Measurements from ENCODE around the gene OR2H1.

OR2H1 gene

DNA sequence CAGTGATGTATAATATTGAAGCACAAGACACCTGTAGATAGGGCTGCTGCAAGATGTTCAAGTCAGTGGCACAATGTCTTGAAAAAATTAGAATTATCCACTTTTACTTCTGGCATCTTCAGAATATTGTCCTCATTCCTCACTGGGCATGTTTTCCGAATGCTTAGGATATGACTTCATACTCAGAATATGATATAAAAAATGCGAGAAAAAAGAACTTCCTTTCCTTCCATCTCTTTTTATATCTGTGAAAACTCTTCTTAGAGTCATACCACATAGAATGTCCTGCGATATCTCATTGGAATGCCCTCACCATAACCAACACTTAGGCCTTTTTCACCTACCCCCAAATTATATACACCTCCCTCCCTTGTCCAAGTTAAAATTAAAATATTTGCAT lies 26.2 kb downstream of the OR2H1 start:
- in situ Hi-C loops (cut with MboI; ENCODE audit: low sequenced_read_pairs): no loop called here

- in situ Hi-C loops (cut with MboI; ENCODE audit: low sequenced_read_pairs): no loop called here
Measured at GRCh38 chr6:29483735-29484134, 26.8 kb downstream of the OR2H1 start.

GRCh38 chr6:29486577-29486976 lies 29.6 kb downstream of the OR2H1 start:
- in situ Hi-C loops (cut with MboI; ENCODE audit: low sequenced_read_pairs): no loop called here

- in situ Hi-C loops (cut with MboI; ENCODE audit: low sequenced_read_pairs): no loop called here
Measured at GRCh38 chr6:29487131-29487530, 30.2 kb downstream of the OR2H1 start.

DNA sequence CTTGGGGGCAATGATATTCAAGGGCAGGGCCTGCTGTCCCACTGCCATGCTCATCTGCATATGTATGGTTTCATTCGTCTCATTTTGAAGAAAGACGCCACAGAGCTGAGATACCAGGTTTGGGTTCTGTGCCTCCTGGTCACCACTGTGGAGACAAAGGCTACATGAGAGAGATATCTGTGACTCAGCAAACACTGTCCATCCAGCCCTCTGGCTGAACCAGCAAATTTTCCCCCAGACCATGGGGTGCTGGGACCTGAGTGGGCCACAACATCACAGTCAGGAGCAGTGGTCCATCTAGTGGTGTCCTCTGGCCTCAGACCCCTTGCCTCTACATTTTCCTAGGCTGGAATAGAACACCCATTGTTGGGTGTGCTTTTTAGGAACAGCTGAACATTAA lies 30.7 kb downstream of the OR2H1 start, which contains the start of gene MAS1L:
TSS of gene MAS1L (minus strand) at position 297 of the 400 bp plus-strand sequence. CDS start at position 243, 54 bp downstream.
- in situ Hi-C loops (cut with MboI; ENCODE audit: low sequenced_read_pairs): no loop called here

DNA sequence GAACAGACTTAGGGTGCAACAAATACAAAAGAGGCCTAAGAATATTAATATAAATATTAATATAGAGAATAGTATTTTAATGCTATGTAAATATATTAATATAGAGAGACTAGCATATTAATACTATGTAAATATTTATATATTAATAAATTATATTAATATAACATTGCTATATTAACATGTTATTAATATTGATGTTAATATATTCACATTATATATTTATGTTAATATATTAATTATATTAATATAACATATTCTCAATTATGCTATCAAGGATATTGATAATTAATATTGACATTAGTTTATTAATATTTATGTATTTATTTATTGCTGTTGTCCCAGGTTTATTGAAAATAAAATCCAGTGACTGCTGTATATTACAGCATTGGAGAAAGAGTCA lies 31.9 kb downstream of the OR2H1 start:
- in situ Hi-C loops (cut with MboI; ENCODE audit: low sequenced_read_pairs): no loop called here

DNA sequence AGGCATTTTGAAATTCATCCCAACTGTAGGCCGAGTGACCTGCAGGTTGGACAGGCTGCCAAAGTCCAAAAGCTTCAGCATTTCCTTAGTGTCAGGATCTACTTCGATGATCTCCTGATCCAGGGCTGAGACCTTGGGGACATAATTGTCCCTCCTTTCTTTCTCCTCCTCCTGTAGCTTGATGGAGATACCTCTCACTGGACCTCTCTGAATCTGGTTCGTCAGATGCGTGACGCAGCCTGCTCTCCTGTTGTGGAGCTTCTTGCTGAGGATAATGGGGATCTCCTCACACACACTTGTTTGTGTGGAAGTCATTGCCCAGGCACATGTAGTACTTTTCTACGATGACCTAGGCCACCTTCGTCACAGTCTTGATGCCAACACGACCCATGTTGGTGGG lies 32.3 kb downstream of the OR2H1 start:
- in situ Hi-C loops (cut with MboI; ENCODE audit: low sequenced_read_pairs): no loop called here

DNA sequence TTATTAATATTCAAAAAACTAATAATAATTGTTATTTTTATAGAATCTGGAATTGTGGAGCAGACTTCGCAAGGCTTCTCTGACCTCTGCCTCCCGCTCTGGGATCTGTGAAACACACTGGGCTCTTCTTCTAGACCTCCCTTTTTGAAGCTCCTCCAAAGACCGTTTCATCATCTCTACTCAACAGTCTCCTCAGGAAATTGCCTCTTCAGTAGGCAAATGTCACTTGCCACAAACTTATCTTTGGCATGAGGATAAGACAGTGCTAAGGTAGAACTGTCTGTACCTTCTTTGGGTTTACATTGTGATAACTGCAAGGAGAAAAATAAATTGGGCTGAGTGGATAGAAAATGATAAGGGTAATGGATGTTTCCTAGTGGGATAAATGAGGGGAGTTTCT lies 33.1 kb downstream of the OR2H1 start:
- in situ Hi-C loops (cut with MboI; ENCODE audit: low sequenced_read_pairs): no loop called here

GRCh38 chr6:29490552-29490951 lies 33.6 kb downstream of the OR2H1 start:
- in situ Hi-C loops (cut with MboI; ENCODE audit: low sequenced_read_pairs): no loop called here

DNA sequence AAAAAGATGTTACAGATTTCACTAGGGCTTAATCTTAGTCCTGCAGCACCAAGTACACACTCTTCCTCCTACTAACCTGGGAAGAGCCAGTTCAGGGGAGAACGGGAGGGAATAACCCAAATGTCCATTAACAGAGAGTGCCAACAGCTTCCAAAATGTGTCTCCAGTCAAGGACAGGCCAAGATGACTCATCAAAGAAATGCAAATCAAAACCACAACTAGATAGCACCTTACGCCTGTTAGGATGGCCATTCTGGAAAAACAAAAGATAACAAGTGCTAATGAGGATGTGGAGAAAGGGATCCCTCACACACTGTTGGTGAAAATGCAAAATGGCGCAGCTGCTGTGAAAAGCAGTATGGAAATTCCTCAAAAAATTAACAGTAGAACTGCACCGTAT lies 34.6 kb downstream of the OR2H1 start:
- in situ Hi-C loops (cut with MboI; ENCODE audit: low sequenced_read_pairs): no loop called here

DNA sequence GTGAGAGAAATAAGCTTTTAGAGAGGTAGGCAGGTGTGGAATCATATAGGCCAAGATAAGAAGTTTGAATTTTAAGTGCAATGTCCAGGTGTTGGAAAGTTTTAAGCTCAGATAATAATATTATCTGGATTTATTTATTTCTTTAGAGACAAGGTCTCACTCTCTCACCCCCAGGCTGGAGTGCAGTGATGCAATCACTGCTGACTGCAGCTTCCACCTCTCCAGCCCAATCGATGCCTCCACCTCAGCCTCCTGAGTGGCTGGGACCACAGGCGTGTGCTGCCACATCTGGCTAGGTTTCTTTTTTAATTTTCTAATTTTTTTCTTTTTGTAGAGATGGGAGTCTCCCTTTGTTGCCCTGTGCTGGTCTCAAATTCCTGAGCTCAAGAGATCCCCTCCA lies 36.3 kb downstream of the OR2H1 start:
- in situ Hi-C loops (cut with MboI; ENCODE audit: low sequenced_read_pairs): no loop called here

- in situ Hi-C loops (cut with MboI; ENCODE audit: low sequenced_read_pairs): no loop called here
Measured at GRCh38 chr6:29494131-29494530, 37.2 kb downstream of the OR2H1 start.

GRCh38 chr6:29495571-29495970 lies 38.6 kb downstream of the OR2H1 start:
- in situ Hi-C loops (cut with MboI; ENCODE audit: low sequenced_read_pairs): no loop called here

GRCh38 chr6:29496961-29497360 lies 40.0 kb downstream of the OR2H1 start:
- in situ Hi-C loops (cut with MboI; ENCODE audit: low sequenced_read_pairs): no loop called here

DNA sequence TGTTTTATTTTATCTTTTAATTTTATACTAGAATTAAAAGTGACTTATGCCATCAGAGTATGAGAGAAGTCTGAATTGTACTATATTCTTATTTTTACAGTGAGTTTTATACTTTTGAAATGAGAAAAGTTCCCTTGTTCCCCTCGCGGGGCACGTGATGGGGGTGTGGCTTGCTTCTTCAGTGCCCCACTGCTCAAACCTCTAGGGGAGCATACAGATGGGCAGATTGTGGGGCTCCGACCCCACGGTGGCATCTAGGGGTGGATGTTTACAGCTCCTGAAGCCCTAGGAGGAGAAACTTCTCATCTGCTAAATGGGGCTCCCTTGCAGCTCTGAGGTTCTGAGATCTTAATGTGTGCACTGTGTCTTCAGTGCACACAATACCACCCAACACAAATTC lies 42.7 kb downstream of the OR2H1 start:
- in situ Hi-C loops (cut with MboI; ENCODE audit: low sequenced_read_pairs): no loop called here

GRCh38 chr6:29500594-29500993 lies 43.6 kb downstream of the OR2H1 start:
- in situ Hi-C loops (cut with MboI; ENCODE audit: low sequenced_read_pairs): no loop called here

GRCh38 chr6:29501106-29501505 lies 44.2 kb downstream of the OR2H1 start:
- in situ Hi-C loops (cut with MboI; ENCODE audit: low sequenced_read_pairs): no loop called here

- in situ Hi-C loops (cut with MboI; ENCODE audit: low sequenced_read_pairs): no loop called here
Measured at GRCh38 chr6:29502181-29502580, 45.2 kb downstream of the OR2H1 start.

DNA sequence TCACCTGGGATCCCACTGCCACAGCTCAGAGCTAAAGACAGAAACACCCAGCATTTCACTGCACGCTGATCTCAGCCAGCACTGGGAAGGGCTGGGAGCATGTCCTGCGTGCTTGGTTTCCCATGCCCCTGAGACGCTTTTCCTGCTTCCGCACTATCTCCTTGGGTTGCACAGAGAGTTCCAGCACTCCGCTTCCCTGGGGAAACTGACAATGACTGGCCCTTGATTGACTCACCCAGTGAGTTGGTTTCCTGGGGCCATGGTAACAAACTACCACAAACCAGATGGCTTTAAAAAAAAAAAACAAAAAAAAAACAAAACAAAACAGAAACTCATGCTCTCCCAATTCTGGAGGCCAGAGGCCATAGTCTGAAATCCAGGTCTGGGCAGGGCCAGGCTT lies 45.6 kb downstream of the OR2H1 start:
- in situ Hi-C loops (cut with MboI; ENCODE audit: low sequenced_read_pairs): no loop called here

GRCh38 chr6:29504961-29505360 lies 48.0 kb downstream of the OR2H1 start:
- in situ Hi-C loops (cut with MboI; ENCODE audit: low sequenced_read_pairs): no loop called here

- in situ Hi-C loops (cut with MboI; ENCODE audit: low sequenced_read_pairs): no loop called here
Measured at GRCh38 chr6:29505808-29506207, 48.9 kb downstream of the OR2H1 start.

DNA sequence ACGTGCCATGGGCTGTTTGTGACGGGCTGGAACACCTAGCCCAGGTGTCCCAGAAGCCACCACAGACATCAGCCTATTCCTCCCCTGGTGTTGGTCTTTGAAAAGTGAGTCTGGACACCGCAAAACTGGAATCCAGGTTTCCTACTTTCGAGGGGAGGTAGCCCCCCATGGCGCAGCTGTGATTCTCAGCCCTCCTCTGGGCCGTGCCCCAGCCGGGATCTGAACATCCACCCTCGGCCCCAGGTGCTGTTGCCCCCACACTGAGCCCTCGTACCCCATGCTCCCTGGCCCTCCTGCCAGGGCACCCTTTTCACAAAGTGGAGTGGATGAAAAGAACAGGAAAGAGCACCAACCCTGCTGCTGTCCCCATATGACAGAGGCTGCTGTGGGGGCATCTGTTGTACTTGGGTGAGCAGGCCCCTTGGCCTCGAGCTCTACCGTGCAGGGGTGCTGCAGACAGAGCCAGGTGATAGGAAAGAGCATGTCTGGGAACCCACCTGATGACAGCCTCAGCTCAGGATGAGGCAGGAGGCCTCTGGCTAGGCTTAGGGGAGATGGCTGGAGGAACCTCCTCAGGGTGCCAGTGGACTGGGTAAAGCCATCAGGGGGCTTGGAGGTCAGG lies 49.6 kb downstream of the OR2H1 start:
- in situ Hi-C loops (cut with MboI; ENCODE audit: low sequenced_read_pairs): no loop called here

DNA sequence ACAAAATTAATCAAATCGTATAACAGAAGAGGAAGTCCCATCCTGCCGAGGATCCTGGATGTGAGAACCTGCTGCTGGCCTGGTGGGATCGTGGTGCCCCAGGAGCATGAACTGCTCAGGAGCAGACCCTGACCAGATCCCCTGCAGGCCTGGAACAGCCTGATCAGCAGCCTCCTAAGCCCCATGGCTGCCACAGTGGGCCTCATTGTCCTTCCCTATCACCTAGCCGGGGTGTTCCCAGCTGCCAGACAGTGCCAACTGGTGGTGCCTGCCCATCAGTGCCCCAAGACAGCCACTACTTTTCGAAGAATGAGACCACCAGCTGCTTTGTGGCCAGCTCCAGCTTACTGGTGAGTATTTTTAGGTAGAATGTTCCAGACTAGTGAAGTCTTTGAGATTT lies 50.4 kb downstream of the OR2H1 start:
- in situ Hi-C loops (cut with MboI; ENCODE audit: low sequenced_read_pairs): no loop called here

Data from hTERT RPE-1 (cell line).